ENCODE results near the gene ANO2. TPM values are rescaled to one million over a fixed set of nuclear protein-coding genes. Genes with fewer than 3 reads are reported as not detected.

ANO2 gene
- total RNA-seq, 3 donors from 2014 or later (not counting 1 experiment from before 2014, with no cell fraction given) = not detected

- Histone ChIP-seq H3K4me1 (ENCODE audit: control insufficient read depth, insufficient read depth, low read length) (no peaks in the 10 kb centered on the region), H3K36me3 (ENCODE audit: control insufficient read depth, insufficient read depth, low read length) (no peaks in the 10 kb centered on the region), H3K4me3 (ENCODE audit: low read length) (no peak overlapping the region), H3K27ac (ENCODE audit: low read length) (no peak overlapping the region), H3K9me3 (ENCODE audit: control insufficient read depth, insufficient read depth, low read length) (no peaks in the 10 kb centered on the region), H3K27me3 (ENCODE audit: control insufficient read depth, insufficient read depth, low read length) (no peaks in the 10 kb centered on the region)
- H3K27ac Mint-ChIP-seq = no peak overlapping the region
- TF ChIP-seq CTCF (IDR thresholded peaks at IDR 0.05) = no peak
- no peaks in the 10 kb centered on the region for H3K9me3 Mint-ChIP-seq
- no peaks in the 10 kb centered on the region for H3K4me1 Mint-ChIP-seq
- H3K36me3 Mint-ChIP-seq = no peaks in the 10 kb centered on the region
- ATAC-seq = no peak
- intact Hi-C loops (cut with micrococcal nuclease) = no loop called here
- DNase-seq = no peak
- peaks cover 7 to 12% of the 10 kb centered on the region in 2 donors for H3K27me3 Mint-ChIP-seq (ENCODE audit: low read depth in 2 of 2)
- H3K4me3 Mint-ChIP-seq = no peak overlapping the region
- WGBS (ENCODE audit: insufficient coverage) = 72% methylated on average over 9 of the region's 9 CpGs
These were observed 31.7 kb downstream of the ANO2 start for GRCh38 chr12:5913387-5913786.

GRCh38 chr12:5912437-5913334 is 32.4 kb downstream of the ANO2 start:
- no peaks in the 10 kb centered on the region for H3K27me3 ChIP-seq (ENCODE audit: control insufficient read depth, insufficient read depth, low read length)
- Mint-ChIP-seq H3K27ac (no peak overlapping the region), H3K27me3 (ENCODE audit: low read depth in 2 of 2) (peaks cover 7 to 12% of the 10 kb centered on the region in 2 donors), H3K36me3 (no peaks in the 10 kb centered on the region), H3K4me1 (no peaks in the 10 kb centered on the region), H3K9me3 (no peaks in the 10 kb centered on the region), H3K4me3 (no peak overlapping the region)
- no peak overlapping the region for H3K27ac ChIP-seq (ENCODE audit: low read length)
- TF ChIP-seq CTCF (IDR thresholded peaks at IDR 0.05) = no peak
- H3K9me3 ChIP-seq (ENCODE audit: control insufficient read depth, insufficient read depth, low read length) = no peaks in the 10 kb centered on the region
- H3K36me3 ChIP-seq (ENCODE audit: control insufficient read depth, insufficient read depth, low read length) = no peaks in the 10 kb centered on the region
- no peak for DNase-seq
- no peak for ATAC-seq
- 90% methylated on average over 19 of the region's 19 CpGs for WGBS (ENCODE audit: insufficient coverage)
- H3K4me1 ChIP-seq (ENCODE audit: control insufficient read depth, insufficient read depth, low read length) = no peaks in the 10 kb centered on the region
- intact Hi-C loops (cut with micrococcal nuclease) = no loop called here
- H3K4me3 ChIP-seq (ENCODE audit: low read length) = no peak overlapping the region

DNA sequence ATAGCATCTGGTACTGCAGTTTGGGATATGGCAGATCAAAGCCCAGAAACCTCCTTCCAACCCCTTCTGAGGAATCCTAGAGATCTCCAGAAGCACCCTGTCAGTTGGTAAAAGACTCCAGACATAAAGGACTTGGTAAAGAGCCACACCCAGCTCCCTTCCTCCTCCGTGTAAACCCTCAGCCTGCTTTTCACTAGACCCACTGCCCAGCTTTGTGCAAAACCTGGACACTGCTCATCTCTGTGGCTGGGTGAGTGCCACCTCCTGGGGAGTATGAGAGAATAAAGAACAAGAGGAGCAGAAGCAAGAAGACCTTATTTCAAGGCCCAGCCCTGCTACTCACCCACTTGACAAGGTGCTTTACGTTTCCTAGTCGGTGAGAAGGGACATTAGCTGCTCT is 33.0 kb downstream of the ANO2 start:
- H3K27me3 ChIP-seq (ENCODE audit: control insufficient read depth, insufficient read depth, low read length) = no peaks in the 10 kb centered on the region
- Mint-ChIP-seq H3K36me3 (no peaks in the 10 kb centered on the region), H3K27ac (no peak overlapping the region), H3K4me1 (no peaks in the 10 kb centered on the region), H3K9me3 (no peaks in the 10 kb centered on the region), H3K27me3 (ENCODE audit: low read depth in 2 of 2) (peaks cover 7 to 12% of the 10 kb centered on the region in 2 donors), H3K4me3 (no peak overlapping the region)
- no peaks in the 10 kb centered on the region for H3K4me1 ChIP-seq (ENCODE audit: control insufficient read depth, insufficient read depth, low read length)
- intact Hi-C loops (cut with micrococcal nuclease) = no loop called here
- H3K9me3 ChIP-seq (ENCODE audit: control insufficient read depth, insufficient read depth, low read length) = no peaks in the 10 kb centered on the region
- no peak for DNase-seq
- WGBS (ENCODE audit: insufficient coverage) = 81% methylated on average over 3 of the region's 3 CpGs
- no peak overlapping the region for H3K27ac ChIP-seq (ENCODE audit: low read length)
- no peaks in the 10 kb centered on the region for H3K36me3 ChIP-seq (ENCODE audit: control insufficient read depth, insufficient read depth, low read length)
- no peak for TF ChIP-seq CTCF (IDR thresholded peaks at IDR 0.05)
- ATAC-seq = no peak
- no peak overlapping the region for H3K4me3 ChIP-seq (ENCODE audit: low read length)
